Hepatocyte (in vitro differentiated cells): Measurements from ENCODE around the gene SLC5A1. TPM values are rescaled to one million over a fixed set of nuclear protein-coding genes. Genes with fewer than 3 reads are reported as not detected.

ENCODE experiments used
- DNase-seq: peaks from one replicate; pipeline ENCODE4 v3.0.0-alpha.2; 2016; ENCODE audit warnings: low spot score
- H2AFZ ChIP-seq: fragments of 200-600 bp; sonication (generic); 2 replicates; pipeline ENCODE4 v1.6.0; 2016; ENCODE audit warnings: antibody characterized with exemption, mild to moderate bottlenecking
- H3K27ac ChIP-seq: fragments of 200-600 bp; sonication (generic); 2 replicates; pipeline ENCODE4 v1.5.1; 2016; ENCODE audit warnings: mild to moderate bottlenecking
- H3K27me3 ChIP-seq: fragments of 200-600 bp; sonication (generic); 2 replicates; pipeline ENCODE4 v1.6.1; 2016
- H3K36me3 ChIP-seq: fragments of 200-600 bp; sonication (generic); replicated peaks from 2 replicates; pipeline ENCODE4 v1.5.1; 2016; ENCODE audit warnings: low read depth; ENCODE audit not compliant: insufficient read depth
- H3K4me1 ChIP-seq: fragments of 200-600 bp; sonication (generic); 2 replicates; pipeline ENCODE4 v1.5.1; 2016; ENCODE audit warnings: mild to moderate bottlenecking, moderate library complexity; ENCODE audit not compliant: insufficient read depth
- H3K4me2 ChIP-seq: fragments of 200-600 bp; sonication (generic); 2 replicates; pipeline ENCODE4 v1.6.0; 2016
- H3K4me3 ChIP-seq: fragments of 200-600 bp; sonication (generic); 2 replicates; pipeline ENCODE4 v1.5.1; 2016; ENCODE audit warnings: mild to moderate bottlenecking
- H3K79me2 ChIP-seq: fragments of 200-600 bp; sonication (generic); 2 replicates; pipeline ENCODE4 v1.6.0; 2017; ENCODE audit warnings: mild to moderate bottlenecking
- H3K9me2 ChIP-seq: fragments of 200-600 bp; sonication (generic); replicated peaks from 2 replicates; pipeline ENCODE4 v1.6.0; 2017; ENCODE audit warnings: mild to moderate bottlenecking; ENCODE audit not compliant: insufficient read depth
- H3K9me3 ChIP-seq: fragments of 200-600 bp; sonication (generic); 2 replicates; pipeline ENCODE4 v1.5.1; 2016; ENCODE audit warnings: low read depth, mild to moderate bottlenecking
- H4K20me1 ChIP-seq: fragments of 200-600 bp; sonication (generic); 2 replicates; pipeline ENCODE4 v1.6.0; 2016; ENCODE audit warnings: mild to moderate bottlenecking; ENCODE audit not compliant: insufficient read depth, poor library complexity, severe bottlenecking
- CTCF ChIP-seq: fragments of 200-600 bp; sonication (generic); IDR thresholded peaks from 2 replicates; pipeline ENCODE4 v1.5.1; 2016; ENCODE audit warnings: antibody characterized with exemption, mild to moderate bottlenecking; ENCODE audit not compliant: poor library complexity
- EZH2 ChIP-seq: fragments of 200-600 bp; sonication (generic); IDR thresholded peaks from 2 replicates; pipeline ENCODE4 v1.6.1; 2016; ENCODE audit warnings: antibody characterized with exemption, mild to moderate bottlenecking, borderline replicate concordance
- EZH2phosphoT487 ChIP-seq: fragments of 200-600 bp; sonication (generic); IDR thresholded peaks from one replicate; pipeline ENCODE4 v1.6.1; 2018; ENCODE audit warnings: antibody characterized with exemption, mild to moderate bottlenecking, low read depth, moderate library complexity; ENCODE audit not compliant: unreplicated experiment, severe bottlenecking
- WGBS: methylation state at CpG from one replicate; pipeline ENCODE4 v1.1.6; 2016; ENCODE audit warnings: low lambda C conversion rate; ENCODE audit errors: missing lambda C conversion rate; 5-methylcytosine and 5-hydroxymethylcytosine counted together
- polyA plus RNA-seq: library from polyadenylated mRNA; unstranded; fragments of >200 nt; fragmentation: Nextera tagmentation; extraction: Ambion mirVana; gene quantifications from 2 replicates; pipeline ENCODE4 v1.2.1, GENCODE V29; 2016
- total RNA-seq: library from RNA; depleted of rRNA; stranded (reverse); fragments of >200 nt; gene quantifications from 2 replicates; pipeline ENCODE4 v1.2.3, GENCODE V29; 2014

SLC5A1 gene
- total and polyA plus RNA-seq, 2 experiments from 2014 or later = 3.0 to 7.3 TPM

DNA sequence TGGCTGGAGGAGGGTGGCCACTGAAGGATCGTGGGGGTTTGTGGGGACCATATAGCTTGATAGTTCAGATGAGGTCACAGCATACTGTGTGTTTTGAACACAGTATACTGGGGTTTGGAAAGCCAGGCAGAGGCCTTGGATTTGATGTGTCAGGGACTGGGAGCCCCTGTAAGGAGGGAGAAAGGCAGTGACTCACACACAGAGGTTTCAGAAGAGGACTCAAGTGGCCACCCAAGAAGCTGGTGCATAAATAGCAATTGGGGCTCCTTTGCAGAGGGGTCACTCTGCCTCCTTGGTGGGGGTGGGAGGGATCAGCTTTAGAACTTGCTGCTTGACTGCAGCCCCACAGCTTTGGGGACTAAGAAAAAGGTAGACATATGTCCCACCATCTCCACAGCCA lies 39.3 kb downstream of the SLC5A1 start:
- no peak for TF ChIP-seq EZH2phosphoT487
- TF ChIP-seq CTCF = no peak
- TF ChIP-seq EZH2 = no peak
- Histone ChIP-seq H3K4me1 (peaks cover 18% of the 10 kb centered on the region), H3K27ac (no peak overlapping the region), H2AFZ (no peak overlapping the region), H3K9me3 (no peaks in the 10 kb centered on the region), H3K79me2 (no peaks in the 10 kb centered on the region), H3K4me2 (no peak overlapping the region), H3K4me3 (no peak overlapping the region), H3K9me2 (no peaks in the 10 kb centered on the region), H3K36me3 (no peaks in the 10 kb centered on the region), H3K27me3 (no peaks in the 10 kb centered on the region), H4K20me1 (no peaks in the 10 kb centered on the region)
- DNase-seq = no peak
- WGBS = 71% methylated on average over 1 of the region's 1 CpG

DNA sequence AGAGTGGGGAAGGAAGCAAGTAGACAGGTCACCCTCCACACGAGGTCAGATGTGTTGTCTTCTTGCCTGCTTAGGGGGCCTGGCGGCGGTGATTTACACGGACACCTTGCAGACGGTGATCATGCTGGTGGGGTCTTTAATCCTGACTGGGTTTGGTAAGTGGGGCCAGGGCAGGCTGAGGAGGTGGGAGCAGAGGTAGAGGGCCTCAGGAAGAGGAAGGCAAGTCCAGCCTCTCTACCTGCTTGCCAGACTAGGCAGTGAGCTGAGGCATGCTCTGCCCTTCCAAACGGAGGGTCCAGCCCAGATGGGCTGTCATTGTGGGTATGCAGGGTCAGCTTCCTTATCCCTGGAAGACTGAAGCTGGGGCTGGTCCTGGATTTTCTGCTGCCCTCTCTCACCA lies 39.9 kb downstream of the SLC5A1 start:
- WGBS = 83% methylated on average over 6 of the region's 6 CpGs
- no peaks in the 10 kb centered on the region for H3K36me3 ChIP-seq

GRCh38 chr22:32083814-32084213 lies 40.8 kb downstream of the SLC5A1 start:
- H3K9me3 ChIP-seq = no peaks in the 10 kb centered on the region
- H3K79me2 ChIP-seq = no peaks in the 10 kb centered on the region
- peaks cover 10% of the 10 kb centered on the region for H3K4me1 ChIP-seq
- no peak overlapping the region for H3K4me3 ChIP-seq
- no peak overlapping the region for H3K4me2 ChIP-seq
- H3K27me3 ChIP-seq = no peaks in the 10 kb centered on the region
- no peaks in the 10 kb centered on the region for H3K9me2 ChIP-seq
- no peak overlapping the region for H2AFZ ChIP-seq
- no peak overlapping the region for H3K27ac ChIP-seq
- TF ChIP-seq CTCF (no peak), EZH2phosphoT487 (no peak), EZH2 (no peak)
- H4K20me1 ChIP-seq = no peaks in the 10 kb centered on the region
- DNase-seq = no peak
- no peaks in the 10 kb centered on the region for H3K36me3 ChIP-seq

More for the DNA sequence above, 39.9 kb downstream of the SLC5A1 start:
- Histone ChIP-seq H3K9me2 (no peaks in the 10 kb centered on the region), H4K20me1 (no peaks in the 10 kb centered on the region), H3K4me3 (no peak overlapping the region), H3K27me3 (no peaks in the 10 kb centered on the region), H3K9me3 (no peaks in the 10 kb centered on the region), H3K4me2 (no peak overlapping the region), H3K27ac (no peak overlapping the region), H3K79me2 (no peaks in the 10 kb centered on the region), H3K4me1 (peaks cover 16% of the 10 kb centered on the region), H2AFZ (no peak overlapping the region)
- no peak for DNase-seq
- TF ChIP-seq CTCF (no peak), EZH2phosphoT487 (no peak), EZH2 (no peak)

GRCh38 chr22:32088084-32088483 lies 45.0 kb downstream of the SLC5A1 start:
- Histone ChIP-seq H3K27ac (no peak overlapping the region), H3K9me2 (no peaks in the 10 kb centered on the region), H3K4me3 (no peak overlapping the region), H3K4me2 (no peak overlapping the region), H4K20me1 (no peaks in the 10 kb centered on the region), H3K4me1 (peaks cover 3% of the 10 kb centered on the region), H3K27me3 (peaks cover 6% of the 10 kb centered on the region), H2AFZ (no peak overlapping the region), H3K36me3 (no peaks in the 10 kb centered on the region), H3K79me2 (no peaks in the 10 kb centered on the region), H3K9me3 (no peaks in the 10 kb centered on the region)
- TF ChIP-seq CTCF (no peak), EZH2 (no peak), EZH2phosphoT487 (no peak)
- WGBS = 47% methylated on average over 3 of the region's 3 CpGs
- DNase-seq = no peak
